Endothelial cell of umbilical vein (primary cell): Measurements from ENCODE around the gene S100P. TPM values are rescaled to one million over a fixed set of nuclear protein-coding genes. Genes with fewer than 3 reads are reported as not detected.

Experiments used
- BruUV-seq: library from RNA; stranded (reverse); fragments of 400-500 nt; replicated peaks from 2 replicates; lab custom pipeline; 2021; lab: Mats Ljungman, UMichigan
- CTCF ChIA-PET: fragments of 300-600, 350-600 bp; sonication (Branson Sonifier 250); formaldehyde crosslinking; loops from one replicate; lab custom pipeline; 2021; ENCODE audit warnings: antibody characterized with exemption, inconsistent platforms; lab: Charles Lee
- POLR2A ChIA-PET: fragments of 300-600, 350-600 bp; sonication (Branson Sonifier 250); formaldehyde crosslinking; loops from one replicate; lab custom pipeline; 2021; ENCODE audit warnings: antibody characterized with exemption, inconsistent platforms; lab: Charles Lee
- DNase-seq: peaks from one replicate; pipeline ENCODE4 v3.0.0-alpha.2; 2011; ENCODE audit warnings: low read depth, low spot score
- FAIRE-seq: peaks from 2 replicates; lab custom pipeline; 2011; peaks lifted over from hg19 to GRCh38; lab: Jason Lieb, UNC
- H2AFZ ChIP-seq: 2 replicates; pipeline ENCODE4 v1.6.0; 2012; ENCODE audit warnings: low read depth, low read length, control low read depth, inconsistent platforms
- H3K27ac ChIP-seq: 2 replicates; pipeline ENCODE4 v1.5.1; 2011; ENCODE audit warnings: low read depth, mild to moderate bottlenecking, control low read depth, low read length, moderate library complexity; ENCODE audit not compliant: insufficient read depth
- H3K27me3 ChIP-seq, 2 experiments: 2 replicates each; pipeline versions ENCODE4 v1.6.0 to v1.6.1; 2011; ENCODE audit warnings: low read length in 2 of 2, mixed read lengths in 1 of 2; ENCODE audit not compliant: control insufficient read depth in 2 of 2, insufficient read depth in 2 of 2
- H3K36me3 ChIP-seq, 2 experiments: 2 replicates in 1 of 2; 3 replicates in 1 of 2; pipeline ENCODE4 v1.5.1; 2011; ENCODE audit warnings: low read length in 2 of 2, mild to moderate bottlenecking in 1 of 2, moderate library complexity in 1 of 2; ENCODE audit not compliant: control insufficient read depth in 2 of 2, insufficient read depth in 2 of 2; ENCODE audit errors: extremely low read depth in 1 of 2
- H3K4me1 ChIP-seq: 3 replicates; pipeline ENCODE4 v1.5.1; 2011; ENCODE audit warnings: mild to moderate bottlenecking, low read length; ENCODE audit not compliant: control insufficient read depth, insufficient read depth; ENCODE audit errors: extremely low read depth
- H3K4me2 ChIP-seq: 2 replicates; pipeline ENCODE4 v1.6.1; 2011; ENCODE audit warnings: low read length, control low read depth, mixed read lengths; ENCODE audit not compliant: insufficient read depth
- H3K4me3 ChIP-seq, 3 experiments: fragments of 200-600 bp in 1 of 3; sonication (generic), shearing (Covaris generic) in 1 of 3; replicated peaks in 1 of 3; 2 replicates each; pipeline ENCODE4 v1.5.1; 2011 to 2016; ENCODE audit warnings: control low read depth in 3 of 3, low read length in 3 of 3, mild to moderate bottlenecking in 2 of 3, inconsistent platforms in 1 of 3, low read depth in 1 of 3, moderate library complexity in 1 of 3; ENCODE audit not compliant: insufficient read depth in 1 of 3
- H3K79me2 ChIP-seq: 2 replicates; pipeline ENCODE4 v1.6.0; 2012; ENCODE audit warnings: low read length, inconsistent platforms; ENCODE audit not compliant: control insufficient read depth, insufficient read depth
- H3K9ac ChIP-seq: replicated peaks from 2 replicates; pipeline ENCODE3; 2011; ENCODE audit warnings: low read length, control low read depth; ENCODE audit not compliant: insufficient read depth; ENCODE audit errors: extremely low read depth
- H3K9me1 ChIP-seq: replicated peaks from 3 replicates; pipeline ENCODE4 v1.6.0; 2011; ENCODE audit warnings: mild to moderate bottlenecking, low read length; ENCODE audit not compliant: control insufficient read depth, insufficient read depth; ENCODE audit errors: extremely low read depth
- H3K9me3 ChIP-seq: replicated peaks from 2 replicates; pipeline ENCODE4 v1.5.1; 2012; ENCODE audit warnings: low read length, inconsistent platforms; ENCODE audit not compliant: control insufficient read depth, insufficient read depth
- H4K20me1 ChIP-seq: replicated peaks from 2 replicates; pipeline ENCODE3; 2011; ENCODE audit warnings: mild to moderate bottlenecking, low read length; ENCODE audit not compliant: control insufficient read depth, insufficient read depth; ENCODE audit errors: extremely low read depth
- EZH2 ChIP-seq: IDR thresholded peaks from 2 replicates; pipeline ENCODE4 v1.6.1; 2012; ENCODE audit warnings: borderline replicate concordance, low read depth, mild to moderate bottlenecking, moderate library complexity, low read length, inconsistent platforms; ENCODE audit not compliant: severe bottlenecking
- FOS ChIP-seq: IDR thresholded peaks from 2 replicates; pipeline ENCODE4 v1.6.1; 2011; ENCODE audit warnings: mild to moderate bottlenecking, low read length, moderate library complexity, borderline replicate concordance; ENCODE audit not compliant: insufficient read depth
- GATA2 ChIP-seq: IDR thresholded peaks from 2 replicates; pipeline ENCODE4 v1.7.0; 2011; ENCODE audit warnings: low read depth, mild to moderate bottlenecking, moderate library complexity, mixed read lengths, low read length; ENCODE audit not compliant: insufficient read length, insufficient read depth
- JUN ChIP-seq: IDR thresholded peaks from 2 replicates; pipeline ENCODE4 v1.6.1; 2011; ENCODE audit warnings: borderline replicate concordance, low read depth; ENCODE audit not compliant: insufficient read length, insufficient read depth
- MYC ChIP-seq: IDR thresholded peaks from one replicate; pipeline ENCODE4 v1.6.1; 2011; ENCODE audit warnings: mild to moderate bottlenecking, low read depth, low read length
- POLR2A ChIP-seq: IDR thresholded peaks from 2 replicates; pipeline ENCODE4 v1.6.1; 2012; ENCODE audit warnings: low read depth, mild to moderate bottlenecking, control low read depth, low read length
- POLR2AphosphoS5 ChIP-seq: IDR thresholded peaks from 2 replicates; pipeline ENCODE4 v1.6.1; 2012; ENCODE audit warnings: low read depth, mild to moderate bottlenecking, control low read depth, low read length, moderate library complexity; ENCODE audit not compliant: insufficient read depth
- dilution Hi-C: fragments of 300-500 bp; cut with MboI; formaldehyde crosslinking; loops from one replicate; pipeline ENCODE4 v1.15.0; 2019; ENCODE audit warnings: low sequenced_read_pairs; ENCODE audit not compliant: extremely low pct_ligation_motif_present
- intact Hi-C: fragments of 100-400 bp; cut with micrococcal nuclease; formaldehyde crosslinking; loops from one replicate; pipeline ENCODE4 v1.10.0; 2022
- polyA plus RNA-seq, 4 experiments: library from polyadenylated mRNA; depleted of rRNA in 3 of 4; stranded (reverse) in 3 of 4; unstranded in 1 of 4; fragments of >200 nt; gene quantifications; 2 replicates each; pipeline versions ENCODE4 v1.2.1 to v1.2.3, GENCODE V29; 2011 to 2012; ENCODE audit warnings: missing spikeins in 1 of 4
- total RNA-seq: library from RNA; stranded (reverse); gene quantifications from 2 replicates; pipeline ENCODE4 v1.2.3, GENCODE V29; 2021
- TF ChIP-seq, protein P1 (sequence below): IDR thresholded peaks from 2 replicates; pipeline ENCODE4 v1.6.1; 2011; ENCODE audit not compliant: insufficient read depth, insufficient read length
- TF ChIP-seq, protein P2 (sequence below), 2 donors: IDR thresholded peaks; 1 replicate in 1 of 2; 2 replicates in 1 of 2; pipeline ENCODE4 v1.5.1; 2011; ENCODE audit warnings: low read length in 2 of 2, mild to moderate bottlenecking in 2 of 2, moderate library complexity in 2 of 2, control low read depth in 1 of 2, inconsistent platforms in 1 of 2, low read depth in 1 of 2; ENCODE audit not compliant: insufficient read depth in 1 of 2; ENCODE audit errors: extremely low read depth in 1 of 2

S100P gene
- total and polyA plus RNA-seq, 2 donors (not counting 3 experiments of a cell fraction or from before 2014, with no cell fraction given): not detected

DNA sequence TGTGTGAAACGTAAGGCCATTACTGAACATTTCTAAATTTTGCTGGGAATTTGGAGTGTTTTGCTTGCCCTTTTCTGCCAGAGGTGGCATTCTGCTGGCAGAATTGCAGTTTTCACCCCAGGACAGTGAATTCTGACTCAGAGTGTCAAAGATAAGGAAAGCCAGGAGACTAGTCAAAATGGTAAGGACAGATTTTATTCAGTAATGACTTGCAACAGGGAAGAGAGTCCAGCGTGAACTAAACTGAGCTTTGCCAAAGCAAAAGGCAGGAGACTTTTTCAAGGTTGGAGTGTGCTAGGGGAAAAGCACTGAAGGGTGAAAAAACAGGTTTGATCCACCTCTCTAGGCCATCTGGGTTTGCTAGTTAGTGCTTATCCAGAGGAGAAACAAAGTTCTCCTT, 33.8 kb upstream of the S100P start:
- no peak for DNase-seq
- Histone ChIP-seq H2AFZ (no peak overlapping the region), H3K79me2 (no peaks in the 10 kb centered on the region), H3K36me3 (no peaks in the 10 kb centered on the region), H3K27me3 (peaks cover 22 to 48% of the 10 kb centered on the region in 2 experiments), H4K20me1 (no peaks in the 10 kb centered on the region), H3K9me1 (no peaks in the 10 kb centered on the region), H3K4me2 (no peak overlapping the region), H3K4me3 (no peak overlapping the region), H3K9ac (no peak overlapping the region), H3K27ac (no peak overlapping the region), H3K9me3 (no peaks in the 10 kb centered on the region), H3K4me1 (peaks cover 2% of the 10 kb centered on the region)
- TF ChIP-seq FOS (no peak), EZH2 (no peak), POLR2AphosphoS5 (no peak), MYC (no peak), POLR2A (no peak), GATA2 (no peak), JUN (no peak)
- TF ChIP-seq, protein P1, sequence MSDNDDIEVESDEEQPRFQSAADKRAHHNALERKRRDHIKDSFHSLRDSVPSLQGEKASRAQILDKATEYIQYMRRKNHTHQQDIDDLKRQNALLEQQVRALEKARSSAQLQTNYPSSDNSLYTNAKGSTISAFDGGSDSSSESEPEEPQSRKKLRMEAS: no peak
- TF ChIP-seq, protein P2, sequence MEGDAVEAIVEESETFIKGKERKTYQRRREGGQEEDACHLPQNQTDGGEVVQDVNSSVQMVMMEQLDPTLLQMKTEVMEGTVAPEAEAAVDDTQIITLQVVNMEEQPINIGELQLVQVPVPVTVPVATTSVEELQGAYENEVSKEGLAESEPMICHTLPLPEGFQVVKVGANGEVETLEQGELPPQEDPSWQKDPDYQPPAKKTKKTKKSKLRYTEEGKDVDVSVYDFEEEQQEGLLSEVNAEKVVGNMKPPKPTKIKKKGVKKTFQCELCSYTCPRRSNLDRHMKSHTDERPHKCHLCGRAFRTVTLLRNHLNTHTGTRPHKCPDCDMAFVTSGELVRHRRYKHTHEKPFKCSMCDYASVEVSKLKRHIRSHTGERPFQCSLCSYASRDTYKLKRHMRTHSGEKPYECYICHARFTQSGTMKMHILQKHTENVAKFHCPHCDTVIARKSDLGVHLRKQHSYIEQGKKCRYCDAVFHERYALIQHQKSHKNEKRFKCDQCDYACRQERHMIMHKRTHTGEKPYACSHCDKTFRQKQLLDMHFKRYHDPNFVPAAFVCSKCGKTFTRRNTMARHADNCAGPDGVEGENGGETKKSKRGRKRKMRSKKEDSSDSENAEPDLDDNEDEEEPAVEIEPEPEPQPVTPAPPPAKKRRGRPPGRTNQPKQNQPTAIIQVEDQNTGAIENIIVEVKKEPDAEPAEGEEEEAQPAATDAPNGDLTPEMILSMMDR (IDR thresholded peaks at IDR 0.05; ENCODE audit: extremely low read depth in 1 of 2, insufficient read depth in 1 of 2, low read depth in 1 of 2, low read length in 2 of 2): no peak
- dilution Hi-C loops: no loop called here
- CTCF ChIA-PET: interaction anchor here (1.0 to 1.7 kb wide), 4 partner anchors 8 to 16 kb away, joined by 3 to 6 read pairs (median 4); no protein-coding TSS in a partner anchor
- intact Hi-C loops: no loop called here
- POLR2A ChIA-PET: no interaction called here
- no TSS peak for BruUV-seq
- FAIRE-seq: no peak
